UCSD-AML1 (cell line): ENCODE data around the gene MRPL50.

ENCODE experiments used
- DNase-seq: peaks from one replicate; lab custom pipeline; 2025; ENCODE audit not compliant: unreplicated experiment; lab: John Stamatoyannopoulos, UW

The MRPL50 gene

DNA sequence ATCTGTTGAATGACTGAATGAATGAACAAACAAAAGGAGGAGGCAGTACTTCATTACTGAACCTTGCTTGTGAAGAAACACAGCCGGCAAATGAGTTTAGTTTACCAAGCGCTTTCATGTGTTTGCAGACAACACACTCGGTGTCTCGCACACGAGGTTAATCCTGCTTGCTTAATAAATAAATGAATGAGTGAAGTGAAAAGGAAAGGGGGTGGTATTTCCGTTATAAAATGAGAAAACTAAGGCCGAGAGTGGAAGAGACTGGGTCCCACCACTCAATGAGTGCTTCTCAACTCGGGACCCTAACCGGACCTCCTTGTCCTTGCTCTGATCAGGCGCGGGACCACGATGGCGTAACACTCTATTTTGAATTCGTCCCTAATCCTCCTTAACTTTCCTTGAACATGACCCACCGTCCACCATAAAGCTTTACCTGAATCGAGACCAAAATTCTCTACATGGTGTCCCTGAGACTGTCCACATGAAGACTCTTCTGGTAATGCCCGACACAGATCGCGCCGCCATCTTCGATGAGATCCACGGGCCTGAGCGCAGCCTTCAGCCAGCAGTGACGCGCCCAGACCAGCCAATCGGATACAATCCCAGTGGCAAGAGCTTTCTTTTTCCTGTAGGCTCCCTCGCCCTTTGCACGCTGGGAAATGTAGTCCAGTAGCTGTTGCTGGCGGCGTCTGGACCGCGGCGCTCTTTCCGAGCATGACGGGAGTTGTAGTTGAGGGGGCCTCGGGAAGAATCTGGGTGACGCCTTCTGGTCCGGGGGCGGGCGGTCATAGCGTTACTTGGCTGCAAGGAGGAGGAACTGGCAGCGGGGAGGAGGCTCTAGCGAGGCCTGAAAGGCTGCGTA, at the start of gene MRPL50, which contains the start of gene ZNF189:
Gene MRPL50, minus strand, starts transcription at position 551 of the 862 bp plus-strand sequence. Its CDS starts 26 bp downstream, at position 525.
Gene ZNF189, plus strand, starts transcription at position 784 of the 862 bp plus-strand sequence. CDS start 306 bp downstream, outside the sequence.
- peak; percentile 97 for DNase-seq

GRCh38 chr9:101446732-101447131, 48.3 kb upstream of the MRPL50 start:
- no peak for DNase-seq

- DNase-seq = no peak
These were observed 47.1 kb upstream of the MRPL50 start for GRCh38 chr9:101445353-101446029.

- DNase-seq = no peak
These were observed 45.0 kb upstream of the MRPL50 start for GRCh38 chr9:101443364-101443771.

DNA sequence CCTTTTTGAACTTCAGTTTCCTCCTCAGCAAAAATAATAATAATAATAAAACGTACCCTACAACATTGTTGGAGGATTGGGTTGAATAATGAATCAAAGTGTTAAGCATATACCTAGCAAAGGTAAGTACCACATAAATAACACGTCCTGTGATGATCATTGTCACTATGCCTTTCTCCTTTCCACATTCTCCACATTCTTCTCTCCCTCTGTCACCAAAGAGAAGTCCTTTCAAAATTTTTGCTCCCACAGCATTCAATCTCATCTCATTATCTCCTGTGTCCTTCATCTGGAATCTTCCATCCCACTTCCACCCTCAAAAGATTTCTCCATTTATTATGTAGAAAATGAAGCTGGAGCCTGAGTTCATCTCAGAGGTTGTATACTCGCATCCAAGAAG, 44.3 kb upstream of the MRPL50 start:
- no peak for DNase-seq

DNA sequence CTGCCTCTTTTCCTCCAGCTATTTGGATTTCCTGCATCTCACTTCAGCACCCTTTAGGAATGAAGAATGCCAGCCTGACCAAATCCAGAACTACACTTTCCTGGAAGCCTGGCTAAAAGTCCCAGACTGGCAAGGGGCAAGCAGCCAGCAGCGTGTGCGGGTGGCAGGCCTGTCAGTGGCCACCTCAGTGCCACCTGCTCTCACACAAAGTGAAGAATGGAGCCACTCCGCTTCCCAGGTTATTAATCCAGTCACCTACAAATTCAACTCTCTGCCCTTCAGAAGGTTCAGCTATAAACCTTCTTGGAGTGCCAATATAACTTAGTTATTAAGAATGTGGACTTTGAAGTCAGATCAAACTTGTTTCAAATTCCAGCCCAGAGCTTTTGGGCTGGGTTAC, 43.9 kb upstream of the MRPL50 start:
- no peak for DNase-seq

DNA sequence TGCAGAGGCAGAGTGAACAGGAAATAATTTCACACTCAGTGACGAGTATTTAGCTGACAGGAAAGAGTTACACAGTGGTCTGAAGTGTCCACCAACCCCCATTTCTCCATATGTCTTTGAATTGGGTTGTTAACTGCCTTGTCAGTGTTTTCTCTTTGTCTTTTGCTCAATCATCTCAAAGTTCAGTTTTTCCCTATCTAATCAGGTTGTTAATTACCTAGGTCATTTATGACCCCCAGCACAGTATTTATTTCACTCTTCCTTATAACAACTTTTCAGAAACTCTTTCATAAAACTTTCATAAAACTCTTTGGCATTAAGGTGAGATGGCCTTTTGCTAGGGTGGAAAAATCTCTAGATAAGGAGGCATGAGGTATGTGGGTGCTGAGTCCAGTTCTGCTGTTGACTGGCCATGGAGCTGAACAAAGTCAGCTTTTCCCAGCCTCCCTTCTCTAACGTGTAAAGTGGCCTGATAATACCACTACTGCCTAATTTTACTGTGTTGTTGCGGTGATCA, 42.4 kb upstream of the MRPL50 start:
- no peak for DNase-seq

GRCh38 chr9:101438523-101438922, 40.1 kb upstream of the MRPL50 start:
- no peak for DNase-seq

DNA sequence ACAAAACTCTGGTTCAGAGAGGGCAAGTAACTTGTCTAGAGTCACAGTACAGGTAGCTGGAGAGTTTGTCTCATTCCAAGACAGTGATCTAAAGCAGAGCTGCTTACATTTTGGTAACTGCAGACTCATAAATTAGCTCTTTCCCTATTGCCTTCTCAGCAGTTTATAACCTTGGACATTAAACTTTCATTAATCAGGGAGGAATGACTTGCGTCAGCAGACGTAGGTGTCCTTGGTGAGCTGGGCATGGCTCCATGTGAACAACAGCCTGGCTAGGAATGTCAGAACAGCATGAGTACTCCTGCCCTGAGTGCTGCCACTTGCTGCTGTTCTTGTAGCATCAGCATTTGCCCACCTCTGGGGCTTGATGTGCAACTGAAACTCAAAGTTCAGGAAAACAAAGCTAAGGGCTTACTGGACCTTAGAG, 39.4 kb upstream of the MRPL50 start:
- DNase-seq = no peak

GRCh38 chr9:101435601-101436079, 37.2 kb upstream of the MRPL50 start, which contains the start of gene ALDOB:
Gene ALDOB (minus strand): TSS chr9:101435774. CDS start chr9:101430887, 4,887 bp downstream.
- DNase-seq = no peak

- no peak for DNase-seq
These were observed 36.6 kb upstream of the MRPL50 start for GRCh38 chr9:101434998-101435397.

- no peak for DNase-seq
These were observed 34.8 kb upstream of the MRPL50 start for GRCh38 chr9:101433229-101433628.

DNA sequence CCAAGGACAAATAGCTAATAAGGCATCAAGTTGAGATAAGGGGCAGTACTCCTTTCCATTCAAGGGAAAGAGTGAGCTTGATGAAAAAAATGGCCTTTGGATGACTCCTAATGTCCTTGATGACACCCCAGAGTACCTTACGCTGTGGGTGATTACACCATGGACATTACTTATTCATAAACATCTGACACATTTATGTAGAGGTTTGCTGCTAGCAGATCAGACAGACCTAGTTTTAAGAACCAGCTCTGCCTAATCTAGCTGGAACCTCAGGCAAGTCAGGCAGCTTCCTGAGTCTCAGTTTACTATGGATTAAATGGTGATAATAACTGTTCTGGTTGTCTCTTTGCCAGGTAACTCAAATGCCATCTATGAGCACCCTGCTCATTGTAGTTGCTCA, 34.3 kb upstream of the MRPL50 start:
- DNase-seq = no peak

GRCh38 chr9:101432171-101432570, 33.8 kb upstream of the MRPL50 start:
- DNase-seq = no peak

DNA sequence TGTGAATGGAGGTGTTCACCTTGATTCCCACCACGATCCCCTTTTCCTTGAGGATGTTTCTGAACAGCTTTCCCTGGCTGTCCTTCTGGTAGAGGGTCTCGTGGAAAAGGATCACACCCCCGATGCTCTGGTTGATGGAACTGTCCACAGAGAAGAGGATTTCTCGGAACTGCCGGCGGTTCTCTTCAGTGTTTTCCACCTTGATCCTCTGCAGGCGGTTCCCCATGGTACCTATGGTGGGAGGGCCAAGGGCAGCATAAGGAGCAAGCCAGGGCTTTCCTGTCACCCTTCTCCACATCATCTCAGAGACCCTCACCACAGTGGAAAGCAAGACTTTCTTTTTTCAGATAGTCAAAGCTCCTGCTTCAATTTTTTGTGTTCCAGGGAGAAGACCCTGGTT, 31.3 kb upstream of the MRPL50 start:
- no peak for DNase-seq

DNA sequence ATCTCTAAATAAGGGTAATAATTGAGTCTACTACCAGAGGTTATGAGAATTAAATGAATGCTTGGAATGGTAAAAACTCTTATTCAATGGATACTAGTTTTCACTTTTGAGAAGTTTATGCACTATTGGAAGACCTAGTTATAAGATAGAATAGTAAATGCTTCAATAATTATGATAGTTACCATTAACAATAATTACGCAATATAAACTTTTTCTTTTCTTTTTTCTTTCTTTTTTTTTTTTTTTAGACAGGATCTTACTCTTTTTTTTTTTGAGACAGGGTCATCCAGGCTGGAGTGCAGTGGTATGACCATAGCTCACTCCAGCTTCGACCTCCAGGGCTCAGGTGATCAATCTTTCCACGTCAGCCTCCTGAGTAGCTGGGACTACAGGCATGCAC, 30.5 kb upstream of the MRPL50 start:
- no peak for DNase-seq

DNA sequence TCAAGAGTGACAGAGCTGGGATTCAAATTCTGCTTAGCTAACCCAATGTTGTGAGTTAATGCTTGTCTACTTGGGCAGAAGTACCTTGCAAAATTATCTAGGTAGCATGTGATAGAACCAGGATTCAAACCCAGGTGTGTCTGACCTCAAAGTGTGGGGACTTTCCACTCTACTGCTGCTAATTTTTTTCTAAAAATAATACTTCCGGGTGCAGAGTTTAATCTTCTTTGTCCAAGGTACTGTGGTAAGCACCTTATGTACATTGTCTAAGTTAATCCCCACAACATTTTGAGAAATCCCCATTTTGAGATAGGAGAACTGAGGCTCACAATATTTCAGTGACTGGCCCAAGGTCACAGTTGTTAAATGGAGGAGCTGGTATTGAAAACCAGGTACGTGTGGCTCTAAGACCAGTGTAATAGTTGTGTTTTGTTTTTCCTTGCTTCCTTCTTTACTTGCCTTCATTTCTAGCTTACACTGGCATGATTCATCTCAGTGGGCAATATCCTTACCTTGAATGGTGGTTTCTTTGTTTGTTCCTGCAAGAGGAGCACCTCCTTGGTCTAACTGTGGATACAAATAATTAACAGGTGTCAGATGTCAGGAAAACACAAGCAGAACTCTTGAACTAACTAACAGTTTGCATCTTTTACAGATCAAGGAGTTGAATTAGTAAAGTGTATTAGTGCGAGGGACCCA, 29.7 kb upstream of the MRPL50 start:
- DNase-seq = no peak

DNA sequence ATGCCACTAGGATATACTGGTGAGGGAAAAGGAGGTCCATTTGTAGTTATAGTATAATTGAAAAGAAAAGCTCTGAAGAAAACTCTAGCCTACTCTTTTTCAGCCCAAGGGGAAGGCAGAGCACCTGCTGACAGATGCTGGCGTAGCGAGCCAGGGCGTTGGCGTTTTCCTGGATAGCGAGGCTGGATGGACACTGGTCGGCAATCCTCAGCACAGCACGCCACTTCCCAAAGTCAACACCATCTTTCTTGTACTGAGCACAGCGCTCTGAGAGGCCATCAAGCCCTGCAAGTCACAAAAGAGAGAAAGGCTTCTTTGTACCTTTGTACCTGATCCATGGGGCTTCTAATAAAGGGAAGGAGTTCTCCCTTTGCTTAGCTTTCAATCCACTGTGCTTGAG, 28.9 kb upstream of the MRPL50 start:
- DNase-seq = no peak

- no peak for DNase-seq
These were observed 23.2 kb upstream of the MRPL50 start for GRCh38 chr9:101421653-101422065.

GRCh38 chr9:101419863-101420262, 21.4 kb upstream of the MRPL50 start:
- no peak for DNase-seq
